GM12865 (cell line): Measurements from ENCODE around the gene GVQW3.

Source experiments
- DNase-seq: peaks from one replicate; pipeline ENCODE4 v3.0.0; 2010; ENCODE audit warnings: low read depth
- H3K4me3 ChIP-seq: 2 replicates; pipeline ENCODE4 v1.5.1; 2011; ENCODE audit warnings: mild to moderate bottlenecking, low read depth, low read length, control low read depth
- TF ChIP-seq, protein P1 (sequence below): IDR thresholded peaks from 2 replicates; pipeline ENCODE4 v1.5.1; 2011; ENCODE audit warnings: low read length, control low read depth, low read depth, inconsistent platforms; ENCODE audit not compliant: insufficient read depth; ENCODE audit errors: missing control alignments

The GVQW3 gene

DNA sequence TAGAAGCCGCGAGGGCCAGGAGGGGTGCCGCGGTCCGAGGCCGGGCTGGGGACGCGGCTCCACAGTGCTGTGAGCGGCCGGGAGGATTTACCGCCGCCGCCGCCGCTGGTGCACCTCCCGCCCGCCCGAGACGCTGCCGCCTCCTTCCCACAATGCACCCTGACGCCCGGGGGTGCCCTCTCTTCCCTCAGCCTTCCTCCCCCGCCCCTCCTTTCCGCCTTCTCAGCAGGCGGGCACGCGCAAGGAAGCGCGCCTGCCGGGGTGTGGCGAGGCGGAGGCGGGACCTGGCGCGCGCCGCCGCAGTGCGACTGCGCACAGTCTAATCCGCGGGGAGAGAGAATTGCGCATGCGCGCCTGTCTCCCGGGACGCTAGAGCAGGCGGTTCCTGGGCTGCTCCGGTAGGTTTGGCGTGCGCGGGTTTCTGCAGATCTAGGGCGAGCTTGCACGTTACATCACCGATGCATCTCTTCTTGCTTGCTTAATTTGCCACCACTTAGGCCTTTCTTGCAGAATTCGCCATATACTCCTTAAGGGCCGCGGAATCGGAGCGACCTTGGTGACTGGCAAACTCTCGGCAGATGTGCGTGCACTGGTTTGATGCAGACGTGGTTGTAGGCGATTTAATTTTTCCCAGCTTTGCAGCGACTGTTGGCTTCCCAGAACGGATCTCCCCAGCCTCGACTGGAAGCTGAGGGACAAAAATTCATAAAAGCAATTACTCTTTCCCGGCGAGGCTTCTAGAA lies at the start of gene GVQW3, which contains the start of gene THAP12:
TSS of gene GVQW3 (plus strand) at position 347 of the 743 bp plus-strand sequence. CDS start 506 bp downstream, outside the sequence.
TSS of gene THAP12 (minus strand) at position 156 of the 743 bp plus-strand sequence. CDS start 296 bp downstream, outside the sequence.
- peak within 1 kb of the TSS; percentile 93 for H3K4me3 ChIP-seq

DNA sequence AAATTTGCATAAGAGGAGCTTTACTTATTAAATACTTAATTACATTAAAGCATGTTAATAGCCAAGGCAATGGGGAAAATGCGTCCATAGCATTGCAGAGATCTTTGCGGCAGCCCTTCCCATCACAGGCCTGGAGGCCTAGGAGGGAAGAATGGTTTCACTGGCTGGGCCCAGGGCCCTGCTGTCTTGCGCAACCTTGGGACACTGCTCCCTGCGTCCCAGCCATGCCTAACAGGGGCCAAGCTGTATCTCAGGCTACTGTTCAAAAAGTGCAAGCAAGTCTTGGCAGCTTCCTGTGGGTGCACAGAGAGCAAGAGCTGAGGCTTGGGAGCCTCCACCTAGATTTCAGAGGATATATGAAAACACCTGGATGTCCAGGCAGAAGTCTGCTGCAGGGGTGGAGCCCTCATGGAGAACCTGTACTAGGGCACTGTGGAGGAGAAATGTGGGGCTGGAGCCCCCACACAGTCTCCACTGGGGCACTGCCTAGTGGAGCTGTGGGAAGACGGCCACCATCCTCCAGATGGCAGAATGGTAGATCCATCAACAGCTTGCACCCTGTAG lies 46.2 kb upstream of the GVQW3 start:
- no peak overlapping the region for H3K4me3 ChIP-seq
- DNase-seq = no peak
- TF ChIP-seq, protein P1, sequence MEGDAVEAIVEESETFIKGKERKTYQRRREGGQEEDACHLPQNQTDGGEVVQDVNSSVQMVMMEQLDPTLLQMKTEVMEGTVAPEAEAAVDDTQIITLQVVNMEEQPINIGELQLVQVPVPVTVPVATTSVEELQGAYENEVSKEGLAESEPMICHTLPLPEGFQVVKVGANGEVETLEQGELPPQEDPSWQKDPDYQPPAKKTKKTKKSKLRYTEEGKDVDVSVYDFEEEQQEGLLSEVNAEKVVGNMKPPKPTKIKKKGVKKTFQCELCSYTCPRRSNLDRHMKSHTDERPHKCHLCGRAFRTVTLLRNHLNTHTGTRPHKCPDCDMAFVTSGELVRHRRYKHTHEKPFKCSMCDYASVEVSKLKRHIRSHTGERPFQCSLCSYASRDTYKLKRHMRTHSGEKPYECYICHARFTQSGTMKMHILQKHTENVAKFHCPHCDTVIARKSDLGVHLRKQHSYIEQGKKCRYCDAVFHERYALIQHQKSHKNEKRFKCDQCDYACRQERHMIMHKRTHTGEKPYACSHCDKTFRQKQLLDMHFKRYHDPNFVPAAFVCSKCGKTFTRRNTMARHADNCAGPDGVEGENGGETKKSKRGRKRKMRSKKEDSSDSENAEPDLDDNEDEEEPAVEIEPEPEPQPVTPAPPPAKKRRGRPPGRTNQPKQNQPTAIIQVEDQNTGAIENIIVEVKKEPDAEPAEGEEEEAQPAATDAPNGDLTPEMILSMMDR = no peak

More for the DNA sequence above, at the start of gene GVQW3, which contains the start of gene THAP12:
- peak; percentile 99 for DNase-seq
- TF ChIP-seq, protein P1 = peak; percentile 19

DNA sequence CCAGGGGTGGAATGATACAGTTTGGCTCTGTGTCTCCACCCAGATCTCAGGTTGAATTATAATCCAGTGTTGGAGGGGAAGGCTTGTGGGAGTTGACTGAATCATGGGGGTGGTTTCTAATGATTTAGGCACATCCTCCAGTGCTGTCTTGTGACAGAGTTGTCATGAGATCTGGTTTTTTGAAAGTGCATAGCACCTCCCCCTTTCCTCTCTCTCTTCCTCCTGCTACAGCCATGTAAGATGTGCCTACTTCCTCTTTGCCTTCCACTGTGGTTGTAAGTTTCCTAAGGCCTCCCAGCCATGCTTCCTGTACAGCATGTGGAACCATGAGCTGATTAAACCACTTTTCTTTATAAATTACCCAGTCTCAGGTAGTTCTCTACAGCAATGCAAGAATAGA lies 45.3 kb upstream of the GVQW3 start:
- DNase-seq = no peak
- TF ChIP-seq, protein P1 = no peak
- H3K4me3 ChIP-seq = no peak overlapping the region

DNA sequence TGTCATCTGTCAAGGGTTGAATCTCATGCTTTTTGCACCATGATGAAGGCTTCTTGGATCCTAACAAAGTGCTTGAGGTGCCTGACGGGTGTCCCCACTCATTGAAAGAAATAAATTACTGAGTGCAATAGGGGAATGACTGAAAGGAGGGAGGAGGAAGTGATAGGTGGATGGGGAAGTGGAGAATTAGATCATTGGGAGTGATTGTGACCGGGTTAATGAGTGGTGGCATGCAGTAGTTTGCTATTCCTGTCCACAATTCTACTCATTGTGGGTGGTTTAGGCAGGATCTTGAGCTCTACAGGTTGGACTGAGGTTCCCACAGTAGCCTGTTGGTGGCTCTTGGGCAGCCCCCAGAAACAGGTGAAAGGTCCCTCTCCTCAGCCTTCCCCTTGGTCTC lies 44.5 kb upstream of the GVQW3 start:
- no peak for DNase-seq
- no peak overlapping the region for H3K4me3 ChIP-seq
- TF ChIP-seq, protein P1 = no peak

DNA sequence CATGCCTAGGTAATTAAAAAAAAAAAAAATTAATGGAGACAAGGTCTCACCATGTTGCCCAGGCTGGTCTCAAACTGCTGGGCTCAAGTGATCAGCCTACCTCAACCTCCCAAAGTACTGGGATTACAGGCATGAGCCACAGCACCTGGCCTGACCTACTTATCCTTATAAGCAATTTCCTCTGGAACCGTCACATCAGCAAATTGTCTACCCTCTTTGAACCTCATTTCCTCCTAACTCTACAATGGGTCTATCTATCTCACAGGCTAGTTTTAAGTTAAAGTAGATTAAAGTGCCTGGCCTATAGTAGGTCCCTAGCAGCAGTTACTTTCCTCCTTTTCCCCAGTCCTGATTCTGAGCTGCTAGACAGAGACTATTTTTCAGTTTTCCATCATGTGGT lies 43.7 kb upstream of the GVQW3 start:
- DNase-seq = no peak
- no peak overlapping the region for H3K4me3 ChIP-seq
- TF ChIP-seq, protein P1 = no peak

DNA sequence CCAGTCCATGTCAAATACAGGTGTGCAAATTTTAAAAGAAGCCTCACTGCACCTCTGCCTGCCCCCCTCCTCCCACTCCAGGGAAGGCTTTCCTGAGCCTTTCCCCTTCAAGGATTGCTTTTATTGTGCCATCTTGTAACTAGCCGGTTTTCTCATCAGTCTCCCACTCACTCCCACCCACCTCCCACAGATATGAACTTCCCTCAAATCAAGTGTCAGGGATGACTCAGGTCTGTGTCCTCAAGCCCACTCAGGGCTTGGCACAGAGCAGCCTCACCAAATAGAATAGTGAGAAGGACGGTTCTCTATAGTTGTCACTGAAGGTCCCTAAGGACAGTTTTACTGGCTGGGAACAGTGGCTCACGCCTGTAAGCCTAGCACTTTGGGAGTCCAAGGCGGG lies 43.2 kb upstream of the GVQW3 start:
- H3K4me3 ChIP-seq = no peak overlapping the region
- no peak for DNase-seq
- TF ChIP-seq, protein P1 = no peak
